Gastrocnemius medialis (tissue), 4 donors: ENCODE measurements around the gene ZAR1. TPM values are rescaled to one million over a fixed set of nuclear protein-coding genes. Genes with fewer than 3 reads are reported as not detected.

ENCODE experiments used
- ATAC-seq, 2 donors: fragments of 150-250 bp; one replicate each; pipeline ENCODE4 v1.9.1; 2016
- DNase-seq, 2 donors: peaks; one replicate each; pipeline ENCODE4 v3.0.0-alpha.2; 2019
- H3K27ac ChIP-seq, 4 donors: fragments of 200-600 bp; sonication (generic); 1 replicate in 1 of 4; 2 replicates in 3 of 4; pipeline ENCODE4 v1.5.1; 2016 to 2018; ENCODE audit warnings: mild to moderate bottlenecking in 2 of 4, moderate library complexity in 1 of 4
- H3K27me3 ChIP-seq, 3 donors: fragments of 200-600 bp; sonication (generic) in 2 of 3; 1 replicate in 1 of 3; 2 replicates in 2 of 3; pipeline versions ENCODE4 v1.5.1 to v1.6.0; 2016 to 2019; ENCODE audit warnings: mild to moderate bottlenecking in 1 of 3, moderate library complexity in 1 of 3
- H3K36me3 ChIP-seq, 2 donors: fragments of 200-600 bp; sonication (generic) in 1 of 2; one replicate each; pipeline ENCODE4 v1.5.1; 2017 to 2018
- H3K4me1 ChIP-seq, 2 donors: fragments of 200-600 bp; sonication (generic) in 1 of 2; one replicate each; pipeline ENCODE4 v1.5.1; 2016 to 2017; ENCODE audit warnings: mild to moderate bottlenecking in 2 of 2
- H3K4me3 ChIP-seq, 4 donors: fragments of 200-600 bp; sonication (generic) in 3 of 4; 1 replicate in 1 of 4; 2 replicates in 3 of 4; pipeline ENCODE4 v1.5.1; 2016 to 2019; ENCODE audit warnings: mild to moderate bottlenecking in 2 of 4
- H3K9me3 ChIP-seq, 3 donors: fragments of 200-600 bp; sonication (generic) in 2 of 3; 1 replicate in 1 of 3; 2 replicates in 2 of 3; pipeline ENCODE4 v1.5.1; 2016 to 2019
- POLR2A ChIP-seq, 2 donors: fragments of 450-650 bp; IDR thresholded peaks; one replicate each; pipeline ENCODE4 v1.6.1; 2017; ENCODE audit warnings: antibody characterized with exemption in 2 of 2, mild to moderate bottlenecking in 2 of 2, moderate library complexity in 2 of 2
- in situ Hi-C, 4 donors: fragments of 200-750 bp; cut with MboI; loops; one replicate each; pipeline versions ENCODE4 v1.15.0 to v1.8.0; 2017; ENCODE audit warnings: low sequenced_read_pairs in 4 of 4
- intact Hi-C: fragments of 100-400 bp; cut with DNase I; formaldehyde crosslinking; loops from one replicate; pipeline ENCODE4 v1.15.1; 2023; ENCODE audit warnings: low total_unique reads
- total RNA-seq, 4 donors: library from RNA; depleted of rRNA; stranded (reverse); fragments of >200 nt; gene quantifications; one replicate each; pipeline versions ENCODE4 v1.1.0 to v1.2.3, GENCODE V29; 2016
- TF ChIP-seq, protein P1 (sequence below), 5 experiments: fragments of 450-650 bp in 3 of 5; fragments of 200-600 bp in 2 of 5; sonication (generic) in 2 of 5; IDR thresholded peaks in 4 of 5; conservative IDR thresholded peaks in 1 of 5; 1 replicate in 4 of 5; 2 replicates in 1 of 5; pipeline ENCODE4 v1.5.1; 2016 to 2019; ENCODE audit warnings: antibody characterized with exemption in 5 of 5, mild to moderate bottlenecking in 3 of 5, moderate library complexity in 3 of 5

The ZAR1 gene
- total RNA-seq, 4 donors from 2014 or later, result not detected

- ATAC-seq, result no peak
- in situ Hi-C loops, result no loop called here
These were observed 19.5 kb downstream of the ZAR1 start for GRCh38 chr4:48509543-48509942.

GRCh38 chr4:48518143-48518542, 28.1 kb downstream of the ZAR1 start:
- no peak for ATAC-seq
- H3K27ac ChIP-seq, result no peak overlapping the region
- DNase-seq, result no peak
- H3K9me3 ChIP-seq, result no peaks in the 10 kb centered on the region
- no peak for TF ChIP-seq POLR2A (IDR thresholded peaks at IDR 0.05)
- TF ChIP-seq, protein P1, sequence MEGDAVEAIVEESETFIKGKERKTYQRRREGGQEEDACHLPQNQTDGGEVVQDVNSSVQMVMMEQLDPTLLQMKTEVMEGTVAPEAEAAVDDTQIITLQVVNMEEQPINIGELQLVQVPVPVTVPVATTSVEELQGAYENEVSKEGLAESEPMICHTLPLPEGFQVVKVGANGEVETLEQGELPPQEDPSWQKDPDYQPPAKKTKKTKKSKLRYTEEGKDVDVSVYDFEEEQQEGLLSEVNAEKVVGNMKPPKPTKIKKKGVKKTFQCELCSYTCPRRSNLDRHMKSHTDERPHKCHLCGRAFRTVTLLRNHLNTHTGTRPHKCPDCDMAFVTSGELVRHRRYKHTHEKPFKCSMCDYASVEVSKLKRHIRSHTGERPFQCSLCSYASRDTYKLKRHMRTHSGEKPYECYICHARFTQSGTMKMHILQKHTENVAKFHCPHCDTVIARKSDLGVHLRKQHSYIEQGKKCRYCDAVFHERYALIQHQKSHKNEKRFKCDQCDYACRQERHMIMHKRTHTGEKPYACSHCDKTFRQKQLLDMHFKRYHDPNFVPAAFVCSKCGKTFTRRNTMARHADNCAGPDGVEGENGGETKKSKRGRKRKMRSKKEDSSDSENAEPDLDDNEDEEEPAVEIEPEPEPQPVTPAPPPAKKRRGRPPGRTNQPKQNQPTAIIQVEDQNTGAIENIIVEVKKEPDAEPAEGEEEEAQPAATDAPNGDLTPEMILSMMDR (IDR thresholded peaks at IDR 0.05 in 4 of 5, conservative IDR thresholded peaks at IDR 0.05 in 1 of 5), result no peak
- H3K27me3 ChIP-seq, result no peaks in the 10 kb centered on the region
- intact Hi-C loops (no loop called here), in situ Hi-C loops (no loop called here)
- H3K4me3 ChIP-seq, result no peak overlapping the region
- H3K36me3 ChIP-seq, result peaks cover 0 to 69% of the 10 kb centered on the region in 2 donors
- no peaks in the 10 kb centered on the region for H3K4me1 ChIP-seq

More at GRCh38 chr4:48509543-48509942, 19.5 kb downstream of the ZAR1 start:
- Histone ChIP-seq H3K4me3 (no peak overlapping the region), H3K27me3 (no peaks in the 10 kb centered on the region), H3K27ac (no peak overlapping the region), H3K4me1 (no peaks in the 10 kb centered on the region), H3K36me3 (peaks cover 2 to 70% of the 10 kb centered on the region in 2 donors), H3K9me3 (no peaks in the 10 kb centered on the region)
- intact Hi-C loops, result no loop called here
- TF ChIP-seq, protein P1 (IDR thresholded peaks at IDR 0.05 in 4 of 5, conservative IDR thresholded peaks at IDR 0.05 in 1 of 5), result no peak
- no peak for TF ChIP-seq POLR2A (IDR thresholded peaks at IDR 0.05)
- DNase-seq, result no peak

- in situ Hi-C loops, result no loop called here
These were observed 36.4 kb downstream of the ZAR1 start for GRCh38 chr4:48526406-48526805.

DNA sequence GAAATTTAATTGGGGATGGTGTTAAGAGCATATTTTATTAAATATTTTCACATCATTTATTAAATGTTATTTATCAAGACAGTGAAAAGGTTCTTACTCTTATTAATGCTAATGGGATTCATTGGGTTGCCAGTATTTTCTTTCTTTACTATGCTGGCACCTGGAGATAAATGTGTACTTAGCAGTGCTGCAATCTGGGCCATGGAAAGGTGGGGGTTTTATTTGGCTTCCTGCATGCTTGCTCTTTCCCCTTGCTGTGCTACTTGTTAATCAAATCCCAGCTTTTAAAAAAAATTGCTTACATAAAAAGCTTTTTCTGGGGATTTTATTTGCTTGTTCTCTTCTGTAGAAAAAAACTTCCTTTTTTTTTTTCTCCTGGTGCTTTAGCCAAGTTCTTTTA, 48.3 kb downstream of the ZAR1 start:
- Histone ChIP-seq H3K36me3 (peaks cover 0 to 60% of the 10 kb centered on the region in 2 donors), H3K27ac (no peak overlapping the region), H3K27me3 (no peaks in the 10 kb centered on the region), H3K9me3 (no peaks in the 10 kb centered on the region), H3K4me3 (no peak overlapping the region), H3K4me1 (no peaks in the 10 kb centered on the region)
- intact Hi-C loops (no loop called here), in situ Hi-C loops (no loop called here)
- ATAC-seq, result no peak
- TF ChIP-seq, protein P1 (IDR thresholded peaks at IDR 0.05 in 4 of 5, conservative IDR thresholded peaks at IDR 0.05 in 1 of 5), result no peak
- TF ChIP-seq POLR2A (IDR thresholded peaks at IDR 0.05), result no peak
- DNase-seq, result no peak

More at GRCh38 chr4:48526406-48526805, 36.4 kb downstream of the ZAR1 start:
- Histone ChIP-seq H3K36me3 (peaks cover 2 to 56% of the 10 kb centered on the region in 2 donors), H3K9me3 (no peaks in the 10 kb centered on the region), H3K27ac (no peak overlapping the region), H3K4me3 (no peak overlapping the region), H3K4me1 (no peaks in the 10 kb centered on the region), H3K27me3 (no peaks in the 10 kb centered on the region)
- DNase-seq, result no peak
- intact Hi-C loops, result no loop called here
- no peak for ATAC-seq
- TF ChIP-seq POLR2A (IDR thresholded peaks at IDR 0.05), result no peak
- TF ChIP-seq, protein P1 (IDR thresholded peaks at IDR 0.05 in 4 of 5, conservative IDR thresholded peaks at IDR 0.05 in 1 of 5), result no peak

DNA sequence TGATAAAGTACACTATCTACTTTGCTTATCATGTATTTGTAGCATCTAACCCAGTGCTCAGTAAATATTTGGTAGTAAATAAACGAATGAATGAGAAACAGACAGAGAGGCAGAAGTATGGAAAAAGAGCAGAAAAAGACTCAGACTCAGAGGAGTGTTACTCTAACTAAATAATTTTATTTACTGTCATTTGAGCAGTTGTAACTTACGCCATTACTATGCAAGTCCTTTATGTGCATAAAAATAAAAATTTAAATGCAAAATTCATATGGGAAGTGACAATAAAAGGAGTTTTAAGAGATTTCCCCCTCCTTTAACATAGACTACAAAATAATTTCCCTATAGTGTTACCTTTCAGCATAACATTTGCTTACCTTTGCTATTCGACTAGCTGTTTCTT, 49.5 kb downstream of the ZAR1 start:
- Histone ChIP-seq H3K4me3 (no peak overlapping the region), H3K36me3 (peaks cover 0 to 62% of the 10 kb centered on the region in 2 donors), H3K27me3 (no peaks in the 10 kb centered on the region), H3K9me3 (no peaks in the 10 kb centered on the region), H3K27ac (no peak overlapping the region), H3K4me1 (no peaks in the 10 kb centered on the region)
- no peak for ATAC-seq
- no peak for TF ChIP-seq POLR2A (IDR thresholded peaks at IDR 0.05)
- TF ChIP-seq, protein P1 (IDR thresholded peaks at IDR 0.05 in 4 of 5, conservative IDR thresholded peaks at IDR 0.05 in 1 of 5), result no peak
- in situ Hi-C loops, result no loop called here
- intact Hi-C loops, result no loop called here
- no peak for DNase-seq
